IMR-90 (cell line): Measurements from ENCODE around the gene DRAXIN. TPM values are rescaled to one million over a fixed set of nuclear protein-coding genes. Genes with fewer than 3 reads are reported as not detected.
A peak's percentile ranks its signal among the peaks of the same experiment; 100 is the strongest.

Experiments used
- ATAC-seq: fragments of 200-7000 bp; cut with Tn5 transposase; 2 replicates; pipeline ENCODE4 v1.9.1; 2020; ENCODE audit warnings: low read depth, mild to moderate bottlenecking, moderate library complexity
- BruUV-seq: library from RNA; stranded (reverse); fragments of 400-500 nt; replicated peaks from 2 replicates; lab custom pipeline; 2021; lab: Mats Ljungman, UMichigan
- CTCF ChIA-PET: fragments of 300-600 bp; formaldehyde crosslinking; extraction: SDS; loops from one replicate; lab custom pipeline; 2021; ENCODE audit warnings: antibody characterized with exemption; lab: Yijun Ruan, JAX
- POLR2A ChIA-PET: fragments of 300-600 bp; sonication (Branson Sonifier 250); formaldehyde crosslinking; loops from one replicate; lab custom pipeline; 2022; ENCODE audit warnings: antibody characterized with exemption; ENCODE audit not compliant: unreplicated experiment; lab: Charles Lee
- DNase-seq: peaks from one replicate; pipeline ENCODE4 v3.0.0; 2013
- H2AFZ ChIP-seq: replicated peaks from 2 replicates; pipeline ENCODE3; 2013; ENCODE audit warnings: low read length, mild to moderate bottlenecking; ENCODE audit not compliant: poor library complexity
- H2AK5ac ChIP-seq: 2 replicates; pipeline ENCODE4 v1.6.1; 2013; ENCODE audit warnings: low read depth, low read length, inconsistent platforms
- H2AK9ac ChIP-seq: replicated peaks from 2 replicates; pipeline ENCODE3; 2013; ENCODE audit warnings: mild to moderate bottlenecking, low read depth, low read length, moderate library complexity; ENCODE audit not compliant: poor library complexity
- H2BK120ac ChIP-seq: 2 replicates; pipeline ENCODE4 v1.6.1; 2013; ENCODE audit warnings: low read depth, low read length, inconsistent platforms
- H2BK15ac ChIP-seq: 3 replicates; pipeline ENCODE4 v1.6.1; 2013; ENCODE audit warnings: low read depth, low read length, inconsistent platforms
- H2BK20ac ChIP-seq: 2 replicates; pipeline ENCODE4 v1.6.1; 2013; ENCODE audit warnings: low read depth, mild to moderate bottlenecking, inconsistent platforms, low read length, moderate library complexity
- H2BK5ac ChIP-seq: 2 replicates; pipeline ENCODE4 v1.6.1; 2013; ENCODE audit warnings: mild to moderate bottlenecking, low read depth, low read length, inconsistent platforms; ENCODE audit not compliant: poor library complexity, severe bottlenecking
- H3K14ac ChIP-seq: replicated peaks from 2 replicates; pipeline ENCODE4 v1.6.1; 2013; ENCODE audit warnings: low read depth, low read length, inconsistent platforms
- H3K18ac ChIP-seq: 2 replicates; pipeline ENCODE4 v1.6.1; 2013; ENCODE audit warnings: low read depth, low read length, control low read depth
- H3K23ac ChIP-seq: 2 replicates; pipeline ENCODE4 v1.6.1; 2013; ENCODE audit warnings: low read depth, low read length, inconsistent platforms
- H3K27ac ChIP-seq: 2 replicates; pipeline ENCODE4 v1.5.1; 2013; ENCODE audit warnings: mild to moderate bottlenecking, control low read depth, low read length; ENCODE audit not compliant: insufficient read depth
- H3K27me3 ChIP-seq: 2 replicates; pipeline ENCODE4 v1.6.1; 2013; ENCODE audit warnings: low read length; ENCODE audit not compliant: control insufficient read depth, insufficient read depth
- H3K36me3 ChIP-seq: 2 replicates; pipeline ENCODE4 v1.6.1; 2013; ENCODE audit warnings: low read length, mixed read lengths; ENCODE audit not compliant: control insufficient read depth, insufficient read depth
- H3K4ac ChIP-seq: 2 replicates; pipeline ENCODE4 v1.6.1; 2013; ENCODE audit warnings: low read depth, low read length, inconsistent platforms
- H3K4me1 ChIP-seq: 2 replicates; pipeline ENCODE4 v1.6.1; 2013; ENCODE audit warnings: low read length, mixed read lengths; ENCODE audit not compliant: control insufficient read depth, insufficient read depth
- H3K4me2 ChIP-seq: 2 replicates; pipeline ENCODE4 v1.6.1; 2013; ENCODE audit warnings: low read depth, mild to moderate bottlenecking, control low read depth, low read length, moderate library complexity
- H3K4me3 ChIP-seq: 2 replicates; pipeline ENCODE4 v1.5.1; 2013; ENCODE audit warnings: low read depth, mild to moderate bottlenecking, control low read depth, low read length, moderate library complexity; ENCODE audit not compliant: insufficient read depth
- H3K56ac ChIP-seq: 2 replicates; pipeline ENCODE4 v1.6.1; 2013; ENCODE audit warnings: low read length, inconsistent platforms; ENCODE audit not compliant: insufficient read depth; ENCODE audit errors: extremely low read depth
- H3K79me1 ChIP-seq, 2 experiments: 2 replicates each; pipeline ENCODE4 v1.6.1; 2013; ENCODE audit warnings: low read length in 2 of 2, inconsistent platforms in 1 of 2, low read depth in 1 of 2
- H3K9ac ChIP-seq: 2 replicates; pipeline ENCODE4 v1.6.1; 2013; ENCODE audit warnings: low read depth, low read length, control low read depth
- H3K9me1 ChIP-seq: 2 replicates; pipeline ENCODE4 v1.6.1; 2013; ENCODE audit warnings: low read length, inconsistent platforms; ENCODE audit not compliant: insufficient read depth
- H3K9me3 ChIP-seq: 2 replicates; pipeline ENCODE4 v1.6.1; 2013; ENCODE audit warnings: low read length; ENCODE audit not compliant: control insufficient read depth, insufficient read depth
- H4K20me1 ChIP-seq: 2 replicates; pipeline ENCODE4 v1.6.1; 2013; ENCODE audit warnings: low read length, inconsistent platforms; ENCODE audit not compliant: insufficient read depth
- H4K5ac ChIP-seq: 2 replicates; pipeline ENCODE4 v1.6.1; 2013; ENCODE audit warnings: mild to moderate bottlenecking, low read depth, low read length, control low read depth
- H4K8ac ChIP-seq, 2 experiments: 2 replicates each; pipeline ENCODE4 v1.6.1; 2013; ENCODE audit warnings: low read depth in 2 of 2, low read length in 2 of 2, control low read depth in 1 of 2, inconsistent platforms in 1 of 2
- H4K91ac ChIP-seq: 2 replicates; pipeline ENCODE4 v1.6.1; 2013; ENCODE audit warnings: low read depth, low read length, inconsistent platforms; ENCODE audit not compliant: insufficient read depth
- BHLHE40 ChIP-seq: fragments of 150-350 bp; IDR thresholded peaks from 2 replicates; pipeline ENCODE4 v1.6.1; 2016; ENCODE audit warnings: mild to moderate bottlenecking, low read depth, low read length
- CEBPB ChIP-seq: IDR thresholded peaks from 2 replicates; pipeline ENCODE4 v1.6.1; 2012; ENCODE audit warnings: low read depth, low read length, improper control_type of control experiment
- CHD1 ChIP-seq: IDR thresholded peaks from 2 replicates; pipeline ENCODE4 v1.6.1; 2012; ENCODE audit warnings: low read depth, low read length, improper control_type of control experiment
- FOS ChIP-seq: fragments of 150-350 bp; IDR thresholded peaks from 2 replicates; pipeline ENCODE4 v1.6.1; 2016; ENCODE audit warnings: low read depth, low read length
- MAFK ChIP-seq: IDR thresholded peaks from 2 replicates; pipeline ENCODE4 v1.6.1; 2012; ENCODE audit warnings: low read depth, low read length, improper control_type of control experiment
- MAZ ChIP-seq: IDR thresholded peaks from 2 replicates; pipeline ENCODE4 v1.6.1; 2012; ENCODE audit warnings: low read depth, mild to moderate bottlenecking, low read length, improper control_type of control experiment, moderate library complexity, borderline replicate concordance
- MXI1 ChIP-seq: IDR thresholded peaks from 2 replicates; pipeline ENCODE4 v1.6.1; 2012; ENCODE audit warnings: low read depth, mild to moderate bottlenecking, low read length, moderate library complexity, borderline replicate concordance
- NFE2L2 ChIP-seq: fragments of 150-350 bp; IDR thresholded peaks from 2 replicates; pipeline ENCODE4 v1.6.1; 2016; ENCODE audit warnings: low read depth, mild to moderate bottlenecking, low read length
- POLR2A ChIP-seq: IDR thresholded peaks from 2 replicates; pipeline ENCODE4 v1.6.1; 2012; ENCODE audit warnings: mild to moderate bottlenecking, low read depth, low read length
- RAD21 ChIP-seq: IDR thresholded peaks from 2 replicates; pipeline ENCODE4 v1.6.1; 2012; ENCODE audit warnings: low read length, improper control_type of control experiment
- RCOR1 ChIP-seq: IDR thresholded peaks from 2 replicates; pipeline ENCODE4 v1.6.1; 2012; ENCODE audit warnings: mild to moderate bottlenecking, low read length, improper control_type of control experiment; ENCODE audit not compliant: insufficient replicate concordance
- RFX5 ChIP-seq: IDR thresholded peaks from 2 replicates; pipeline ENCODE4 v1.8.0; 2012; ENCODE audit warnings: low read depth, mild to moderate bottlenecking, low read length, moderate library complexity
- SMC3 ChIP-seq: fragments of 150-350 bp; IDR thresholded peaks from 2 replicates; pipeline ENCODE4 v1.6.1; 2016; ENCODE audit warnings: low read depth, mild to moderate bottlenecking, antibody characterized with exemption, low read length, moderate library complexity
- WGBS, 2 experiments: methylation state at CpG; one replicate each; pipeline versions ENCODE4 v1.1.5 to v1.1.7; 2013; ENCODE audit warnings: missing lambda C conversion rate in 2 of 2; ENCODE audit not compliant: insufficient read length in 1 of 2; ENCODE audit errors: extremely low coverage in 2 of 2; 5-methylcytosine and 5-hydroxymethylcytosine counted together
- dilution Hi-C: fragments of 300-500 bp; cut with HindIII; formaldehyde crosslinking; loops from one replicate; pipeline ENCODE4 v1.14.3; 2018; ENCODE audit warnings: low sequenced_read_pairs; ENCODE audit not compliant: unreplicated experiment
- in situ Hi-C: fragments of 300-500 bp; cut with MboI; formaldehyde crosslinking; loops from 3 replicates; pipeline ENCODE4 v1.14.3; 2019; ENCODE audit warnings: low sequenced_read_pairs, inconsistent platforms, mixed read lengths
- intact Hi-C: fragments of 100-400 bp; cut with micrococcal nuclease; formaldehyde crosslinking; loops from 2 replicates; pipeline ENCODE4 v1.10.0; 2022
- polyA plus RNA-seq, 3 experiments: library from polyadenylated mRNA; depleted of rRNA; stranded (reverse); fragments of >200 nt; gene quantifications; 2 replicates each; pipeline ENCODE4 v1.2.3, GENCODE V29; 2012; ENCODE audit warnings: low replicate concordance in 1 of 3
- total RNA-seq: library from RNA; depleted of rRNA; stranded (reverse); fragments of >200 nt; gene quantifications from 2 replicates; pipeline ENCODE4 v1.2.3, GENCODE V29; 2012
- TF ChIP-seq, protein P1 (sequence below): conservative IDR thresholded peaks from 2 replicates; pipeline ENCODE4 v1.5.1; 2012; ENCODE audit warnings: mild to moderate bottlenecking, low read depth, low read length, improper control_type of control experiment
- TF ChIP-seq, protein P2 (sequence below): fragments of 150-350 bp; IDR thresholded peaks from 2 replicates; pipeline ENCODE4 v1.6.1; 2016; ENCODE audit warnings: low read depth, mild to moderate bottlenecking, low read length, moderate library complexity, borderline replicate concordance

Gene DRAXIN
- total and polyA plus RNA-seq, 2 of the 4 experiments (the other 2 are of a cell fraction), result under 0.01 to 0.02 TPM

DNA sequence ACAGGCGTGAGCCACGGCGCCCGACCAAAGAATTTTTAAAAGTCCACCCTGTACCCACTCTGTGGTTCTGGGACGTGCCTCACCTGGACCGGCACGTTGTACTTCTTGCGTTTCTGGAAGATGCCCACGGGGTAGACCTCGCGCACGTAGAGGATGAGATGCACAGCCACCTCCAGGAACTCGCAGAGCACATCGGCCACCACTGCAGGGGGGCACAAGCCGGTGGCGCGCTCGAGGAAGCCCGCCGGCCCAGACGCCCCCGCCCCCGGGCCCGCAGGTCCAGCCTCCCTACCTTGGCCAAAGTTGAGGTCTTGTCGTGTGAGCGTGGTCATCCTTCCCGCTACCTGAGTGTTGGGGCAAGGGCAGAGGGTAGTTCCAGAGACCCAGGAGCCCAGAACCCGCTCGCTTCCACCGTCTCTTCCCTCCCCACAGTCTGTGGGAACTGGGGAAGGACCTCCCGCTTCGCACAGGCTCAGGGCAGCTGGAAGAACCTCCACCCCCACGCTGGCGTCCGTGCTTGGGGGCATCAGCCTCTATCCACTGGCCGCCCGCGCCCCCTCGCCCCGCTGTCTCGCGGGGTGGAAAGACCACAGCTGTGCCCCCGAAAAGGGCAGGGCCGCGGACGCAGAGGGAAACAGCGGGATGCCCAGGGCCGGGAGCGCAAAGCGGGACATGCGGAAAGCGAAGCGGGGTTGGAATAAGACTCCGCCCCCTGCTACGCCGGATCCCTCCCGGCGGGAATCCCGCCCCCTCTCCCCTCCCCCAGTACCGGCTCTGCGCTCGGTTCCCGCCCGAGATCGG, 11.0 kb upstream of the DRAXIN start:
- no peak overlapping the region for H4K91ac ChIP-seq
- H3K23ac ChIP-seq, result peak overlapping the region; percentile 38; the same call in 1 of the 2 replicates
- H3K4me2 ChIP-seq, result peak overlapping the region; percentile 99
- peak overlapping the region; percentile 60 for H2AK9ac ChIP-seq
- H2BK120ac ChIP-seq, result no peak overlapping the region; the same call in 1 of the 2 replicates
- no TSS peak for BruUV-seq
- no peaks in the 10 kb centered on the region for H4K20me1 ChIP-seq
- H3K18ac ChIP-seq, result no peak overlapping the region
- peak overlapping the region; percentile 94 for H2AFZ ChIP-seq
- H3K9me1 ChIP-seq, result 0 out of 2 replicates have a peak, but pooled peaks cover 2% of the 10 kb centered on the region
- peak overlapping the region; percentile 55 for H3K14ac ChIP-seq
- peak overlapping the region in 1 of 2 experiments; percentile 44; a peak in 2 of 4 replicates for H4K8ac ChIP-seq
- dilution Hi-C loops, result no loop called here
- H2AK5ac ChIP-seq, result peak overlapping the region; percentile 70; the same call in 1 of the 2 replicates
- H3K9me3 ChIP-seq, result no peaks in the 10 kb centered on the region
- DNase-seq, result peak; percentile 22
- 0 out of 2 replicates have a peak overlapping the region, but pooled peaks have one; percentile 20 for H4K5ac ChIP-seq
- H2BK20ac ChIP-seq, result no peak overlapping the region
- H3K4me1 ChIP-seq, result peaks cover 3% of the 10 kb centered on the region
- peak overlapping the region; percentile 80 for H3K9ac ChIP-seq
- ChIA-PET CTCF (interaction anchor here (1.5 kb wide), 1 partner anchor 17 kb away, joined by 4 read pairs; the partner anchor contains the start of gene FBXO6), POLR2A (no interaction called here)
- peaks cover 7 to 17% of the 10 kb centered on the region in 2 experiments; a peak in 3 of 4 replicates for H3K79me1 ChIP-seq
- peak; percentile 73 for ATAC-seq
- H2BK15ac ChIP-seq, result no peak overlapping the region
- peak overlapping the region; percentile 31 for H3K4ac ChIP-seq
- H3K56ac ChIP-seq, result no peak overlapping the region
- peaks cover 3% of the 10 kb centered on the region; the same call in 1 of the 2 replicates for H3K27me3 ChIP-seq
- peak overlapping the region; percentile 79 for H2BK5ac ChIP-seq
- intact Hi-C loops, result loop anchor here (2.0 to 5.0 kb wide), 3 partner anchors 24 to 122 kb away; no protein-coding TSS in a partner anchor
- peak overlapping the region; percentile 76 for H3K27ac ChIP-seq
- 5% methylated on average over 24 of the region's 65 CpGs; no CpG with 5 or more reads in 1 of the 2 experiments for WGBS, 2 experiments
- peak overlapping the region; percentile 81 for H3K4me3 ChIP-seq
- H3K36me3 ChIP-seq, result peaks cover 17% of the 10 kb centered on the region
- in situ Hi-C loops, result no loop called here
- TF ChIP-seq MAFK (no peak), POLR2A (no peak), SMC3 (no peak), CEBPB (no peak), CHD1 (no peak), MXI1 (no peak; the same call in 1 of the 2 replicates), RCOR1 (no peak), NFE2L2 (no peak), RFX5 (no peak), MAZ (no peak), FOS (no peak), BHLHE40 (no peak), RAD21 (no peak)
- TF ChIP-seq, protein P1, sequence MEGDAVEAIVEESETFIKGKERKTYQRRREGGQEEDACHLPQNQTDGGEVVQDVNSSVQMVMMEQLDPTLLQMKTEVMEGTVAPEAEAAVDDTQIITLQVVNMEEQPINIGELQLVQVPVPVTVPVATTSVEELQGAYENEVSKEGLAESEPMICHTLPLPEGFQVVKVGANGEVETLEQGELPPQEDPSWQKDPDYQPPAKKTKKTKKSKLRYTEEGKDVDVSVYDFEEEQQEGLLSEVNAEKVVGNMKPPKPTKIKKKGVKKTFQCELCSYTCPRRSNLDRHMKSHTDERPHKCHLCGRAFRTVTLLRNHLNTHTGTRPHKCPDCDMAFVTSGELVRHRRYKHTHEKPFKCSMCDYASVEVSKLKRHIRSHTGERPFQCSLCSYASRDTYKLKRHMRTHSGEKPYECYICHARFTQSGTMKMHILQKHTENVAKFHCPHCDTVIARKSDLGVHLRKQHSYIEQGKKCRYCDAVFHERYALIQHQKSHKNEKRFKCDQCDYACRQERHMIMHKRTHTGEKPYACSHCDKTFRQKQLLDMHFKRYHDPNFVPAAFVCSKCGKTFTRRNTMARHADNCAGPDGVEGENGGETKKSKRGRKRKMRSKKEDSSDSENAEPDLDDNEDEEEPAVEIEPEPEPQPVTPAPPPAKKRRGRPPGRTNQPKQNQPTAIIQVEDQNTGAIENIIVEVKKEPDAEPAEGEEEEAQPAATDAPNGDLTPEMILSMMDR, result no peak
- TF ChIP-seq, protein P2, sequence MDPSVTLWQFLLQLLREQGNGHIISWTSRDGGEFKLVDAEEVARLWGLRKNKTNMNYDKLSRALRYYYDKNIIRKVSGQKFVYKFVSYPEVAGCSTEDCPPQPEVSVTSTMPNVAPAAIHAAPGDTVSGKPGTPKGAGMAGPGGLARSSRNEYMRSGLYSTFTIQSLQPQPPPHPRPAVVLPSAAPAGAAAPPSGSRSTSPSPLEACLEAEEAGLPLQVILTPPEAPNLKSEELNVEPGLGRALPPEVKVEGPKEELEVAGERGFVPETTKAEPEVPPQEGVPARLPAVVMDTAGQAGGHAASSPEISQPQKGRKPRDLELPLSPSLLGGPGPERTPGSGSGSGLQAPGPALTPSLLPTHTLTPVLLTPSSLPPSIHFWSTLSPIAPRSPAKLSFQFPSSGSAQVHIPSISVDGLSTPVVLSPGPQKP, result no peak
